CD4-positive, alpha-beta T cell treated with Interleukin-17A for 4 hours (primary cell): ENCODE data around the gene TRIM33.
"Not testable (repeated sequence)": the region's sequence is repeated elsewhere in the genome, so short reads cannot be mapped to it uniquely, and the experiment has no call there.

Experiments used
- DNase-seq: peaks from one replicate; pipeline ENCODE4 v3.0.0-alpha.2; 2020; ENCODE audit warnings: mixed read lengths

Gene TRIM33

GRCh38 chr1:114509596-114510273, 1.3 kb downstream of the TRIM33 start:
- no peak for DNase-seq

GRCh38 chr1:114508386-114508898, 2.6 kb downstream of the TRIM33 start:
- DNase-seq: no peak

GRCh38 chr1:114507513-114507912, 3.5 kb downstream of the TRIM33 start:
- DNase-seq: no peak

GRCh38 chr1:114505148-114505561, 5.8 kb downstream of the TRIM33 start:
- no peak for DNase-seq

GRCh38 chr1:114503916-114504422, 7.0 kb downstream of the TRIM33 start:
- DNase-seq: no peak

- no peak for DNase-seq
Observed at GRCh38 chr1:114502080-114502479, 8.9 kb downstream of the TRIM33 start.

- no peak for DNase-seq
Observed at GRCh38 chr1:114499478-114499877, 11.5 kb downstream of the TRIM33 start.

- no peak for DNase-seq
Observed at GRCh38 chr1:114496089-114496488, 14.9 kb downstream of the TRIM33 start.

- no peak for DNase-seq
Observed at GRCh38 chr1:114495486-114495885, 15.5 kb downstream of the TRIM33 start.

GRCh38 chr1:114492978-114493377, 18.0 kb downstream of the TRIM33 start:
- no peak for DNase-seq

- DNase-seq: no peak
Observed at GRCh38 chr1:114490274-114490693, 20.7 kb downstream of the TRIM33 start.

- DNase-seq: no peak
Observed at GRCh38 chr1:114488739-114489138, 22.3 kb downstream of the TRIM33 start.

GRCh38 chr1:114485286-114485685, 25.7 kb downstream of the TRIM33 start:
- no peak for DNase-seq

GRCh38 chr1:114482585-114482984, 28.4 kb downstream of the TRIM33 start:
- no peak for DNase-seq

GRCh38 chr1:114479636-114480035, 31.4 kb downstream of the TRIM33 start:
- not testable (repeated sequence) for DNase-seq

- DNase-seq: no peak
Observed at GRCh38 chr1:114479134-114479533, 31.9 kb downstream of the TRIM33 start.

GRCh38 chr1:114473796-114474195, 37.2 kb downstream of the TRIM33 start:
- no peak for DNase-seq

- DNase-seq: no peak
Observed at GRCh38 chr1:114472408-114472807, 38.6 kb downstream of the TRIM33 start.

GRCh38 chr1:114470681-114471080, 40.3 kb downstream of the TRIM33 start:
- no peak for DNase-seq

GRCh38 chr1:114468710-114469468, 42.1 kb downstream of the TRIM33 start:
- DNase-seq: no peak

GRCh38 chr1:114468047-114468446, 43.0 kb downstream of the TRIM33 start:
- peak; percentile 33 for DNase-seq

GRCh38 chr1:114467491-114467890, 43.5 kb downstream of the TRIM33 start:
- DNase-seq: no peak

GRCh38 chr1:114466334-114467014, 44.5 kb downstream of the TRIM33 start:
- DNase-seq: no peak
